Stomach (tissue), 9 donors: Measurements from ENCODE around the gene PRUNE2. TPM values are rescaled to one million over a fixed set of nuclear protein-coding genes. Genes with fewer than 3 reads are reported as not detected.
A peak's percentile ranks its signal among the peaks of the same experiment; 100 is the strongest.

Experiments
- DNase-seq, 2 donors: peaks; one replicate each; pipeline versions ENCODE4 v3.0.0 to v3.0.0-alpha.2; 2013 to 2019
- H3K27ac ChIP-seq, 5 donors: fragments of 200-600 bp in 4 of 5; sonication (generic) in 4 of 5; one replicate each; pipeline ENCODE4 v1.5.1; 2013 to 2019; ENCODE audit warnings: mild to moderate bottlenecking in 1 of 5, moderate library complexity in 1 of 5
- H3K27me3 ChIP-seq, 3 donors: fragments of 200-600 bp; sonication (generic); one replicate each; pipeline ENCODE4 v1.5.1; 2017 to 2019; ENCODE audit warnings: mixed run types in 1 of 3
- H3K36me3 ChIP-seq, 4 donors: fragments of 200-600 bp; sonication (generic); 1 replicate in 3 of 4; 2 replicates in 1 of 4; pipeline ENCODE4 v1.5.1; 2016 to 2019
- H3K4me1 ChIP-seq, 4 donors: fragments of 200-600 bp; sonication (generic); one replicate each; pipeline ENCODE4 v1.5.1; 2016 to 2019
- H3K4me3 ChIP-seq, 4 donors: fragments of 200-600 bp; sonication (generic) in 3 of 4; one replicate each; pipeline ENCODE4 v1.5.1; 2016 to 2019; ENCODE audit warnings: mild to moderate bottlenecking in 1 of 4
- H3K9me3 ChIP-seq, 4 donors: fragments of 200-600 bp; sonication (generic); one replicate each; pipeline ENCODE4 v1.5.1; 2016 to 2019
- EP300 ChIP-seq: sonication (generic); formaldehyde crosslinking; IDR thresholded peaks from one replicate; pipeline ENCODE4 v1.6.1; 2017; ENCODE audit warnings: antibody characterized with exemption
- POLR2A ChIP-seq, 4 donors: fragments of 450-650 bp; IDR thresholded peaks; one replicate each; pipeline ENCODE4 v1.6.1; 2016; ENCODE audit warnings: antibody characterized with exemption in 4 of 4, control low read depth in 2 of 4, mild to moderate bottlenecking in 1 of 4, moderate library complexity in 1 of 4
- POLR2AphosphoS5 ChIP-seq, 3 donors: sonication (generic); formaldehyde crosslinking; IDR thresholded peaks; one replicate each; pipeline ENCODE4 v1.6.1; 2016; ENCODE audit warnings: antibody characterized with exemption in 3 of 3
- WGBS, 5 donors: extraction: QIAGEN DNeasy Blood & Tissue Kit in 3 of 5; methylation state at CpG; one replicate each; pipeline versions ENCODE4 v1.1.5 to v1.1.7; 2013 to 2018; 5-methylcytosine and 5-hydroxymethylcytosine counted together
- intact Hi-C: fragments of 100-400 bp; cut with DNase I; formaldehyde crosslinking; loops from one replicate; pipeline ENCODE4 v1.15.1; 2023; ENCODE audit warnings: low total_unique reads
- polyA plus RNA-seq, 3 donors: library from polyadenylated mRNA; stranded (reverse); fragments of 200-250 nt; gene quantifications; one replicate each; pipeline ENCODE4 v1.2.3, GENCODE V29; 2013
- total RNA-seq, 5 donors: library from RNA; depleted of rRNA; stranded (reverse); fragments of >200 nt; gene quantifications; one replicate each; pipeline versions ENCODE4 v1.1.0 to v1.2.3, GENCODE V29; 2014 to 2016
- TF ChIP-seq, protein P1 (sequence below), 7 experiments: fragments of 450-650 bp in 4 of 7; fragments of 200-600 bp in 3 of 7; sonication (generic) in 3 of 7; IDR thresholded peaks; one replicate each; pipeline ENCODE4 v1.5.1; 2016 to 2019; ENCODE audit warnings: antibody characterized with exemption in 7 of 7, control low read depth in 2 of 7, mild to moderate bottlenecking in 1 of 7
- donor health status: healthy with polysubstance abuse.
- donor health status: Bipolar disorder and iron deficiency.
- donor health status: healthy.

PRUNE2 gene
- total and polyA plus RNA-seq, 8 donors: 2.6 to 311 (median 75.4) TPM

DNA sequence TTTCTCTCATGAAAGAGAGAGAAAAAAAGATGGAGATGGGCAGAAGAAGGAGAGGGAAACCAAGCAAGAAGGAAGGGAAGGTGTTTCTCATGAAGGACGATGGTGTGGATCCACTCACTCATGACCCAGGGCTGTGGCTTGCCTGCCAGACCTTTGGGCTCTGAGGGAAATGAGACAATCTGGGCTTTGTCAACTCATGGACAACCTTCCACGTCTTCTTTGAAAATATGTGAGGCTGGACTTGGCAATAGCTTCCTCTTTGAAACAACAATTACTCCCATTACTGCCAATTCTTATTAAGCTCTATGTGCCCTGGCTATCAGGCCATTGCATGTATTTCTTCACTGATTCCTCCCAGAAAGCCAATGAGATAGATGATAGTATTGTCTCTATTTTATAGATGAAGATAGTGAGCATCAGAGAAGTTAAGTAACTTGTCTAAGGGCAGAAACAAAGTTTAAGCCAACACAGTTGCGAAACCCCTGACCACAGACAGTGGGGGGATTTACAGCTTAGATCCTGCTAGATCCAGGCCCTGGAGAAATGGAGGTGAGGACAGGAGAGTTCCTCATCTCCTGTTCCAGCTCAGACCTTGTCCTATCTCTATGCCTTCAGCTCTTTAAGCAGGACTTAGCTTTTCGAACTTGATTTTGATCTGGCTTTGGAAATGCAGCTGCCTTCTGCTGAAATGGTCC lies 314.5 kb downstream of the PRUNE2 start:
- intact Hi-C loops: no loop called here
- WGBS, 5 donors: 73 to 83% (median 77%) methylated on average over 4 of the region's 4 CpGs
- TF ChIP-seq, protein P1, sequence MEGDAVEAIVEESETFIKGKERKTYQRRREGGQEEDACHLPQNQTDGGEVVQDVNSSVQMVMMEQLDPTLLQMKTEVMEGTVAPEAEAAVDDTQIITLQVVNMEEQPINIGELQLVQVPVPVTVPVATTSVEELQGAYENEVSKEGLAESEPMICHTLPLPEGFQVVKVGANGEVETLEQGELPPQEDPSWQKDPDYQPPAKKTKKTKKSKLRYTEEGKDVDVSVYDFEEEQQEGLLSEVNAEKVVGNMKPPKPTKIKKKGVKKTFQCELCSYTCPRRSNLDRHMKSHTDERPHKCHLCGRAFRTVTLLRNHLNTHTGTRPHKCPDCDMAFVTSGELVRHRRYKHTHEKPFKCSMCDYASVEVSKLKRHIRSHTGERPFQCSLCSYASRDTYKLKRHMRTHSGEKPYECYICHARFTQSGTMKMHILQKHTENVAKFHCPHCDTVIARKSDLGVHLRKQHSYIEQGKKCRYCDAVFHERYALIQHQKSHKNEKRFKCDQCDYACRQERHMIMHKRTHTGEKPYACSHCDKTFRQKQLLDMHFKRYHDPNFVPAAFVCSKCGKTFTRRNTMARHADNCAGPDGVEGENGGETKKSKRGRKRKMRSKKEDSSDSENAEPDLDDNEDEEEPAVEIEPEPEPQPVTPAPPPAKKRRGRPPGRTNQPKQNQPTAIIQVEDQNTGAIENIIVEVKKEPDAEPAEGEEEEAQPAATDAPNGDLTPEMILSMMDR (IDR thresholded peaks at IDR 0.05): no peak
- TF ChIP-seq POLR2AphosphoS5 (IDR thresholded peaks at IDR 0.05): no peak
- TF ChIP-seq POLR2A (IDR thresholded peaks at IDR 0.05): no peak
- TF ChIP-seq EP300: no peak
- H3K9me3 ChIP-seq: no peaks in the 10 kb centered on the region
- no peak overlapping the region for H3K27ac ChIP-seq
- peaks cover 14 to 46% (median 24%) of the 10 kb centered on the region in 4 donors for H3K4me1 ChIP-seq
- H3K27me3 ChIP-seq: no peaks in the 10 kb centered on the region
- no peaks in the 10 kb centered on the region for H3K36me3 ChIP-seq
- no peak for DNase-seq
- no peak overlapping the region for H3K4me3 ChIP-seq

DNA sequence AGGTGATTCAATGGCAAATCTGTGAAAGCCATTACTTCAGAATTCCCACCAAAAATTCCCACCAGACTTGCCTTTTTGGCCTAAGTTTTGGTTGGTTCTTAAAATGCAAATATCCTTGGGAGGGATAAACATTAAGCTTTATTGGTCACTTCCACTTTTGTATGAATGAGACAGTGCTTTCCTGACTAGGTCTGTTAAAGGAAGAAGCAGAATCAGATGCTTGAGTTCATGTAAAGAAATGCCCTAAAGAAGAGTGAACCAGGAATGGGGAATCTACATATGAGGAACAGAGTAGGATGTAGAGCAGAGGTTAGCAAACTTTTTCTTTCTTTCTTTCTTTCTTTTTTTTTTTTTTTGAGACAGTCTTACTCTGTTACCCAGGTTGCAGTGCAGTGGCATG lies 317.6 kb downstream of the PRUNE2 start:
- Histone ChIP-seq H3K36me3 (no peaks in the 10 kb centered on the region), H3K4me1 (peaks cover 15 to 67% (median 43%) of the 10 kb centered on the region in 4 donors), H3K9me3 (no peaks in the 10 kb centered on the region), H3K27ac (peak overlapping the region in 3 of 5 donors; percentile 65 to 76 (median 66)), H3K4me3 (no peak overlapping the region), H3K27me3 (no peaks in the 10 kb centered on the region)
- no peak for DNase-seq
- intact Hi-C loops: no loop called here
- TF ChIP-seq POLR2A (IDR thresholded peaks at IDR 0.05) (no peak), POLR2AphosphoS5 (IDR thresholded peaks at IDR 0.05) (no peak), EP300 (no peak)
- TF ChIP-seq, protein P1 (IDR thresholded peaks at IDR 0.05): no peak

DNA sequence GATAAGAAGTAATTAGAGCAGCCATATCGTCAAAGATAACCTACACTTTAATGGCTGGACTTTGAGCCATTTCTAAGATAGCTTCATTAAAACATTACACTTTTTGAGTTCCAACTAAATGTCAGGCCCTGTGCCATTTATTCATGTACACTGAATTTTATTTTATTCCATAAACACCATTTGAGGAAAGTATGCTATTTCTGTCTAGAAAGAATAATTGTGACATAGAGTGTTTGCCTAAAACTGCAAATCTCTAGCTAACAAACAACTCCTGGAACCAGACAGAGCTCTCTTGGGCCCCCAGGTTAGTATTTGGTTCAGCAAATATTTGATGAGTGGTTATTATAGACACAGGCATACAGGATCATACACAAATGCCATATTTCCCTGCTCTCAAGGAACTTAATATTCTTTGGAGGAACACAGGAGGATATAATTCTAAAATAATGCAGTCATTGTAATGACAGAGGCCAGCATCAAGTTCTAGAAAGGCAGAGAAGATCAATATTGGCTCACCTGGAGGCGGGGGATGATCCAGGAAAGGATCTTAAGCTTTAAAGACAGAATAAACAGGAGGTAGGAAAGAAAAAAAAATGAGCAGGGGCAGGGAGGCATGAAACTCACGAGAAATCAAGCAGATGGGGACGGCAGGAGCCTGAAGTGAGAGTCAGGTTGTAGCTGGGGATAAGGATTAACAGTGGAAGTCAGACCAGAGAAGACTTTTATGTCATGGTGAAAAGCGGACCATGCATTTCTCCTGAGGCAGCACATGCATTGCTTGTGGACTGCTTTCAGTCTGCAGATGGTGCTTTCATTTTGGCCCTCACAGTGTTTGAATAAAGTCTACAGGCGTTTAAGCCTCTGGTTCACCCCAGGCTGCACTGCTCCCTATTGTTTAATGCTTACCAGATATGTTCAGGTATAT lies 319.3 kb downstream of the PRUNE2 start:
- H3K27me3 ChIP-seq: no peaks in the 10 kb centered on the region
- DNase-seq: peak in 1 of 2 donors; percentile 57
- no peak overlapping the region for H3K4me3 ChIP-seq
- 28 to 52% (median 43%) methylated on average over 5 to 6 of the region's 6 CpGs for WGBS, 5 donors
- TF ChIP-seq POLR2A (IDR thresholded peaks at IDR 0.05) (no peak), POLR2AphosphoS5 (IDR thresholded peaks at IDR 0.05) (no peak), EP300 (no peak)
- TF ChIP-seq, protein P1 (IDR thresholded peaks at IDR 0.05): no peak
- H3K4me1 ChIP-seq: peaks cover 15 to 52% (median 36%) of the 10 kb centered on the region in 4 donors
- intact Hi-C loops: no loop called here
- H3K9me3 ChIP-seq: no peaks in the 10 kb centered on the region
- no peaks in the 10 kb centered on the region for H3K36me3 ChIP-seq
- H3K27ac ChIP-seq: peak overlapping the region; percentile 65 to 77 (median 67)

DNA sequence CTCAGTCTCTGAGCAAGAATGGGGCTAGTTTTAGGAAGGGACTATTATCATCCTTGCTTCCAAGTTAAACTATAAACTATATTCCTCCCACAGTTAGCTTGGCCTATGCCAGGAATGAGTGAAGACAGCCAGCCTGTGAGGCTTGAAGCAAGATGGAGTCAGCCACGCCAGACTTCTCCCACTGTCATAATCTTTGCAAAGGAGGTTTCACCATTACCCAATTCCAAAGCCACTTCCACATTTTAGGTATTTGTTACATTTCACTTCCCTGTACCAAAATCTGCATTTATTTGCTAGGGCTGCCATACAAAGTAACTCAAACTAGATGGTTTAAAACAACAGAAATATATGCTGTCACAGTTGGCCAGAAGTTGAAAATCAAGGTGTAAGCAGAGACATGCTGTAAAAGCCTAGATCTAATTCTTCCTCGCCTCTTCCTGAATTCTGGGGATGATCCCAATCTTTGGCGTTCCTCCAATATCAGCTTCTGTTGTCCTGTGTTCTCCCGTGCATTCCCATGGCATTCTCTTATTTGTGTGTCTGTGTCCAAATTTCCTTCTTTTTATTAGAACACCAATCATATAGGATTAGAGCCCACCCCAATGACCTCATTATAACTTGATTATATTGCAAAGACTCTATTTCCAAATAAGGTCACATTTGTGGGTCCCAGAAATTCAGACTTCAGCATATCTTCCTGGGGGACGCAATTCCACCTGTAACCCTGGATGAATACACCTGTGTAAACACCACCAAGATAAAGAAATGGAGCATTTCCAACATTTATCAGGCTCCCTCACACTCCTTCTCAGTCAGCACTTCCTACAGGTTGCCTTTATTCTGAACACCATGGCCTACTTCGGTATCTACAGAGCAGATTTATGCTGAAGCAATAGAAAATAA lies 320.2 kb downstream of the PRUNE2 start:
- intact Hi-C loops: no loop called here
- Histone ChIP-seq H3K4me1 (peaks cover 15 to 51% (median 36%) of the 10 kb centered on the region in 4 donors), H3K9me3 (no peaks in the 10 kb centered on the region), H3K27me3 (no peaks in the 10 kb centered on the region), H3K27ac (peak overlapping the region; percentile 36 to 76 (median 66)), H3K36me3 (no peaks in the 10 kb centered on the region), H3K4me3 (no peak overlapping the region)
- peak in 1 of 2 donors; percentile 78 for DNase-seq
- WGBS, 5 donors: 42 to 58% (median 53%) methylated on average over 6 of the region's 6 CpGs
- peak in 2 of 3 donors; percentile 86 to 91 for TF ChIP-seq POLR2AphosphoS5 (IDR thresholded peaks at IDR 0.05)
- TF ChIP-seq EP300: no peak
